Vagina (tissue), 2 donors: Measurements from ENCODE around the gene HECA. TPM values are rescaled to one million over a fixed set of nuclear protein-coding genes. Genes with fewer than 3 reads are reported as not detected.
"Not testable (repeated sequence)": the region's sequence is repeated elsewhere in the genome, so short reads cannot be mapped to it uniquely, and the experiment has no call there.

Experiments
- DNase-seq, 2 donors: peaks; one replicate each; pipeline ENCODE4 v3.0.0-alpha.2; 2017; ENCODE audit errors: extremely low spot score in 2 of 2
- H3K27ac ChIP-seq: fragments of 200-600 bp; sonication (generic); one replicate; pipeline ENCODE4 v1.5.1; 2019
- H3K27me3 ChIP-seq: fragments of 200-600 bp; sonication (generic); one replicate; pipeline ENCODE4 v1.5.1; 2019
- H3K36me3 ChIP-seq, 2 donors: fragments of 200-600 bp; sonication (generic); one replicate each; pipeline ENCODE4 v1.5.1; 2017 to 2019
- H3K4me1 ChIP-seq: fragments of 200-600 bp; sonication (generic); one replicate; pipeline ENCODE4 v1.5.1; 2019
- H3K4me3 ChIP-seq, 2 donors: fragments of 200-600 bp; sonication (generic); 1 replicate in 1 of 2; 2 replicates in 1 of 2; pipeline ENCODE4 v1.5.1; 2016 to 2019
- H3K9me3 ChIP-seq: fragments of 200-600 bp; sonication (generic); one replicate; pipeline ENCODE4 v1.5.1; 2019
- POLR2A ChIP-seq, 2 donors: fragments of 450-650 bp; IDR thresholded peaks; one replicate each; pipeline ENCODE4 v1.6.1; 2017; ENCODE audit warnings: antibody characterized with exemption in 2 of 2, mild to moderate bottlenecking in 2 of 2, moderate library complexity in 2 of 2
- POLR2AphosphoS5 ChIP-seq, 2 donors: sonication (generic); formaldehyde crosslinking; IDR thresholded peaks; one replicate each; pipeline ENCODE4 v1.9.0; 2017; ENCODE audit warnings: antibody characterized with exemption in 2 of 2, mild to moderate bottlenecking in 2 of 2, low read depth in 1 of 2; ENCODE audit not compliant: insufficient read depth in 1 of 2
- intact Hi-C: fragments of 100-400 bp; cut with DNase I; formaldehyde crosslinking; loops from one replicate; pipeline ENCODE4 v1.15.1; 2023
- total RNA-seq: library from RNA; depleted of rRNA; stranded (reverse); fragments of >200 nt; gene quantifications from one replicate; pipeline ENCODE4 v1.2.3, GENCODE V29; 2016
- TF ChIP-seq, protein P1 (sequence below), 3 experiments: fragments of 450-650 bp in 2 of 3; fragments of 200-600 bp in 1 of 3; sonication (generic) in 1 of 3; IDR thresholded peaks; one replicate each; pipeline ENCODE4 v1.5.1; 2017 to 2019; ENCODE audit warnings: antibody characterized with exemption in 3 of 3, mild to moderate bottlenecking in 2 of 3, moderate library complexity in 2 of 3

Gene HECA
- total RNA-seq, 1 donor from 2014 or later = 35.8 TPM

- Histone ChIP-seq H3K4me3 (no peak overlapping the region), H3K27me3 (no peaks in the 10 kb centered on the region), H3K4me1 (no peaks in the 10 kb centered on the region), H3K27ac (no peak overlapping the region), H3K36me3 (no peaks in the 10 kb centered on the region), H3K9me3 (no peaks in the 10 kb centered on the region)
- TF ChIP-seq POLR2AphosphoS5 (IDR thresholded peaks at IDR 0.05; ENCODE audit: insufficient read depth in 1 of 2, low read depth in 1 of 2) (peak in 1 of 2 donors; percentile 31), POLR2A (IDR thresholded peaks at IDR 0.05) (no peak)
- TF ChIP-seq, protein P1, sequence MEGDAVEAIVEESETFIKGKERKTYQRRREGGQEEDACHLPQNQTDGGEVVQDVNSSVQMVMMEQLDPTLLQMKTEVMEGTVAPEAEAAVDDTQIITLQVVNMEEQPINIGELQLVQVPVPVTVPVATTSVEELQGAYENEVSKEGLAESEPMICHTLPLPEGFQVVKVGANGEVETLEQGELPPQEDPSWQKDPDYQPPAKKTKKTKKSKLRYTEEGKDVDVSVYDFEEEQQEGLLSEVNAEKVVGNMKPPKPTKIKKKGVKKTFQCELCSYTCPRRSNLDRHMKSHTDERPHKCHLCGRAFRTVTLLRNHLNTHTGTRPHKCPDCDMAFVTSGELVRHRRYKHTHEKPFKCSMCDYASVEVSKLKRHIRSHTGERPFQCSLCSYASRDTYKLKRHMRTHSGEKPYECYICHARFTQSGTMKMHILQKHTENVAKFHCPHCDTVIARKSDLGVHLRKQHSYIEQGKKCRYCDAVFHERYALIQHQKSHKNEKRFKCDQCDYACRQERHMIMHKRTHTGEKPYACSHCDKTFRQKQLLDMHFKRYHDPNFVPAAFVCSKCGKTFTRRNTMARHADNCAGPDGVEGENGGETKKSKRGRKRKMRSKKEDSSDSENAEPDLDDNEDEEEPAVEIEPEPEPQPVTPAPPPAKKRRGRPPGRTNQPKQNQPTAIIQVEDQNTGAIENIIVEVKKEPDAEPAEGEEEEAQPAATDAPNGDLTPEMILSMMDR (IDR thresholded peaks at IDR 0.05) = peak in 2 of 3 experiments; percentile 50 to 73
- intact Hi-C loops = loop anchor here (5.0 kb wide), 1 partner anchor 148 kb away; no protein-coding TSS in a partner anchor
- DNase-seq = peak in 1 of 2 donors; percentile 90
These were observed 84.4 kb downstream of the HECA start for GRCh38 chr6:139219271-139219729.

DNA sequence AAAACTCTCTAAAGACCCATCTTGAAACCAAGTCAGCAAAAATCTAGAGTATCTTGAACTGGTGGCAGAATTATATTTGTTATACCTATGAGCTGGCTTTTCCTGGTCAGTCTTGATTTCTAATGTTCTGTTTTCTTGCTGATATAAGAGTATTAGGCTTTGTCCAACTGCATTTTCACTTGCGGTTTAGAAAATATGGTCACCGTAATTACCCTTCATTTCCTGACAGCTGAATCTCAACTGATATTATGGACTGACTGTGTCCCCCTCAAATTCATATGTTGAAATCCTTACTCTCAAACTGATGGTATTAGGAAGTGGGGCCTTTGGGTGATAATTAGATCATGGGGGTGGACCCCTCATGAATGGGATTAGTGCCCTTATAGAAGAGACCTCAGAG, 84.9 kb downstream of the HECA start:
- Histone ChIP-seq H3K27ac (no peak overlapping the region), H3K36me3 (no peaks in the 10 kb centered on the region), H3K4me3 (no peak overlapping the region), H3K9me3 (no peaks in the 10 kb centered on the region), H3K27me3 (no peaks in the 10 kb centered on the region), H3K4me1 (no peaks in the 10 kb centered on the region)
- intact Hi-C loops = loop anchor here (5.0 kb wide), 1 partner anchor 148 kb away; no protein-coding TSS in a partner anchor
- no peak for DNase-seq
- no peak for TF ChIP-seq POLR2AphosphoS5 (IDR thresholded peaks at IDR 0.05; ENCODE audit: insufficient read depth in 1 of 2, low read depth in 1 of 2)
- TF ChIP-seq, protein P1 (IDR thresholded peaks at IDR 0.05) = no peak
- TF ChIP-seq POLR2A (IDR thresholded peaks at IDR 0.05) = no peak

DNA sequence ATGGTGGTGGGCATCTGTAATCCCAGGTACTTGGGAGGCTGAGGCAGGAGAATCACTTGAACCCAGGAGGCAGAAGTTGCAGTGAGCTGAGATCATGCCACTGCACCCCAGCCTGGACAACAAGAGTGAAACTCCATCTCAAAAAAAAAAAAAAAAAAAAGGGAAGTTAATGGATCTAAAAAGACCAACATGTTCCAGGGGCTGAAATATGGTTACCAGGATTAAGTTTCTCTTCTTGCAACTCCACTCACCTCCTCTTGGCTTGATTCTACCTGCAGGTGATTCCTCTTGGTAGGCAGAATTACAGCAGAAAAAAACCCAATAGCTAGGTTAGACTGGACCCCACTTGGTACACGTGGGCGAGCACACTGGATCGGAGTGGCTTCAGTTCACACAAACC, 93.5 kb downstream of the HECA start:
- H3K4me1 ChIP-seq, DNase-seq, intact Hi-C loops, H3K27ac ChIP-seq, H3K27me3 ChIP-seq, H3K36me3 ChIP-seq, H3K4me3 ChIP-seq, H3K9me3 ChIP-seq: not testable (repeated sequence)

Other genes starting within 250 kb of the HECA start
- 96.5 TPM for gene REPS1, start 146.8 kb upstream of the HECA start, total RNA-seq
- gene ABRACL, start 106.3 kb upstream of the HECA start, total RNA-seq = 14.0 TPM
- 0.49 TPM for gene TXLNB, start 156.9 kb downstream of the HECA start, total RNA-seq
- gene CITED2, start 239.6 kb downstream of the HECA start, total RNA-seq = 132 TPM